Ishikawa (cell line): ENCODE data around the gene SLC2A3.
A peak's percentile ranks its signal among the peaks of the same experiment; 100 is the strongest.

ENCODE experiments used
- CEBPB ChIP-seq: IDR thresholded peaks from 2 replicates; pipeline ENCODE4 v1.6.1; 2012
- CREB1 ChIP-seq: IDR thresholded peaks from 2 replicates; pipeline ENCODE4 v1.6.1; 2012; ENCODE audit warnings: low read depth
- EGR1 ChIP-seq: IDR thresholded peaks from 2 replicates; pipeline ENCODE4 v1.6.1; 2012
- EP300 ChIP-seq: IDR thresholded peaks from 2 replicates; pipeline ENCODE4 v1.6.1; 2012; ENCODE audit warnings: borderline replicate concordance
- FOXM1 ChIP-seq: IDR thresholded peaks from 2 replicates; pipeline ENCODE4 v1.6.1; 2012; ENCODE audit warnings: low read depth, borderline replicate concordance
- MAX ChIP-seq: IDR thresholded peaks from 2 replicates; pipeline ENCODE4 v1.6.1; 2012
- NFIC ChIP-seq: IDR thresholded peaks from 2 replicates; pipeline ENCODE4 v1.6.1; 2012
- RAD21 ChIP-seq: IDR thresholded peaks from 2 replicates; pipeline ENCODE4 v1.6.1; 2012; ENCODE audit warnings: low read depth
- REST ChIP-seq: IDR thresholded peaks from 2 replicates; pipeline ENCODE4 v1.6.1; 2012; ENCODE audit warnings: low read depth, mild to moderate bottlenecking
- TAF1 ChIP-seq: IDR thresholded peaks from 2 replicates; pipeline ENCODE4 v1.6.1; 2012; ENCODE audit warnings: low read depth, mild to moderate bottlenecking
- TCF12 ChIP-seq: IDR thresholded peaks from 2 replicates; pipeline ENCODE4 v1.6.1; 2012; ENCODE audit warnings: low read depth
- TEAD4 ChIP-seq: IDR thresholded peaks from 2 replicates; pipeline ENCODE4 v1.6.1; 2012
- YY1 ChIP-seq: IDR thresholded peaks from 2 replicates; pipeline ENCODE4 v1.6.1; 2012; ENCODE audit warnings: low read depth
- ZBTB7A ChIP-seq: IDR thresholded peaks from 2 replicates; pipeline ENCODE4 v1.6.1; 2012; ENCODE audit warnings: low read depth
- TF ChIP-seq, protein P1 (sequence below): IDR thresholded peaks from 2 replicates; pipeline ENCODE4 v1.6.1; 2012

Gene SLC2A3

DNA sequence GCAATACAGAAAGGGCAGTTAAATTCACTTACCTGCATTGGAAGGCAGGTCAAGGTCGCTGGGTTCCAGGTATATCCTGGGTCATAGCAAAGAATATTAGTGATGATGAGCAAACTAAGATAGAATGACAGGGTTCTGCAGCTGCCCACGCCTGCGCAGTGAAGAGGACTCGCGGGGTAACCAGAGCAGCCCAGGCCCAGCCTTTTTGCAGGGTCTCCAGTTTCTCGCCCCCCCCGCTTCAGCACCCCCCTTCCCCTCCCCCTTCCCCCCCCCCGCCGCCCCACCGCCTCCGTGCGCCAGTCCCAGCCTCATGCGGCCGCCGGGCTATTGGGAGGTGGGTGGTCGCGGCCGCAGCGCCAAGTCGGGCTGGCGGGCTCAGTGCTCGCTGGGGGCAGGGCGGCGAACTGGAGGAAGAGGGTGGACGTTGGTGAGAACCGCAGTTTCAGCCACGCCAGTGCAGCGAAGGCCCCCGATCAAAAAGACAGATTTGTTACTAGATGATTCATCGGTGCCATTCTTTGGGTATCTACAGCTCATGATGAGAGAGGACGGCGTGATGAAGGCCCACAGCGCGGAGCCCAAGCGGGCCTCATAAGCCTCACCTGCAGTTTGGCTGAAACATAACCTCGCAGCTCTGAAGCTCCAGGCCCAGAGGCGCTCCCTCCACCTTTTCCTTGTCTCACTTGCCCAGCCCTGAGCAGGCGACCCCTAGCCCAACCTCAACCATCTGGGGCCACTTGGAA lies 20.2 kb downstream of the SLC2A3 start:
- TF ChIP-seq NFIC (no peak), YY1 (no peak), EP300 (no peak), TCF12 (no peak), REST (no peak), CEBPB (no peak), EGR1 (no peak), MAX (no peak), TEAD4 (no peak), CREB1 (no peak), RAD21 (no peak), ZBTB7A (no peak), TAF1 (no peak), FOXM1 (no peak)
- TF ChIP-seq, protein P1, sequence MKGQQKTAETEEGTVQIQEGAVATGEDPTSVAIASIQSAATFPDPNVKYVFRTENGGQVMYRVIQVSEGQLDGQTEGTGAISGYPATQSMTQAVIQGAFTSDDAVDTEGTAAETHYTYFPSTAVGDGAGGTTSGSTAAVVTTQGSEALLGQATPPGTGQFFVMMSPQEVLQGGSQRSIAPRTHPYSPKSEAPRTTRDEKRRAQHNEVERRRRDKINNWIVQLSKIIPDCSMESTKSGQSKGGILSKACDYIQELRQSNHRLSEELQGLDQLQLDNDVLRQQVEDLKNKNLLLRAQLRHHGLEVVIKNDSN: no peak

DNA sequence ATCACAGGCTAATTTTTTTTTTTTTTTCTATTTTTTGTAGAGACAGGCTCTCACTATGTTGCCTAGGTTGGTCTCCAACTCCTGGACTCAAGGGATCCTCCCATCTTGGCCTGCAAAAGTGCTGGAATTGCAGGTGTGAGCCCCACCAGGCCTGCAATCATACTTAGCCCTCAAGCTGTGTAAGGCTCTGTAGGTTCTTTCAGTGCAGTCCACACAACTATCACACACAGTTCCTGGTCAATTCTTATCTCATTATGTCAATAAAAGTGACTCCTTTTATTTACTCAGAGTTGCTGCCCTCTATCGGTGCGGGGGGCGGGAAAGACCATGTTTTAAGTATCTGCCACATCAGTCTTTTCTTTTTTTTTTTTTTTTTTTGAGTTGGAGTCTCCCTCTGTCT lies 29.0 kb downstream of the SLC2A3 start:
- no peak for TF ChIP-seq TCF12
- no peak for TF ChIP-seq MAX
- no peak for TF ChIP-seq RAD21
- TF ChIP-seq, protein P1: no peak
- no peak for TF ChIP-seq REST
- TF ChIP-seq TAF1: no peak
- TF ChIP-seq YY1: no peak
- no peak for TF ChIP-seq EGR1
- TF ChIP-seq EP300: no peak
- TF ChIP-seq TEAD4: no peak
- no peak for TF ChIP-seq ZBTB7A
- no peak for TF ChIP-seq NFIC
- TF ChIP-seq CEBPB: no peak
- TF ChIP-seq CREB1: no peak
- no peak for TF ChIP-seq FOXM1

DNA sequence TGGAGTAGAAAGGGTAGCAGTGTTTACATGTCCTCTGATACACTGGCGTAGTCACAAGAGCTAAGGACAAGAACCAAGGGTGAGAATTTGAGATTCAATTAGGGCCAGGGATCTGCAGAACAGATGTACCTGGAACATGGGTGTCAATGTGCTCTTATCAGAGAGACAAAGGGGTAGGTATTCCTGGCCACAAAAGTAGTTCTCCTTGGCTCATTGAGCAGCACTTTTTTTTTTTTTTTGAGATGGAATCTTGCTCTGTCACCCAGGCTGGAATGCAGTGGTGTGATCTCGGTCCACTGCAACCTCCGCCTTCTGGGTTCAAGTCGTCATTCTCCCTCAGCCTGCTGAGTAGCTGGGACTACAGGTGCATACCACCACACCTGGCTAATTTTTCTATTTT lies 29.7 kb downstream of the SLC2A3 start:
- peak; percentile 51; the same call in 1 of the 2 replicates for TF ChIP-seq TEAD4

- TF ChIP-seq NFIC (0 out of 2 replicates have a peak, but pooled peaks have one; percentile 44), EGR1 (no peak), YY1 (no peak)
These were observed 30.9 kb downstream of the SLC2A3 start for GRCh38 chr12:7905071-7905470.

- TF ChIP-seq ZBTB7A: no peak
- TF ChIP-seq CREB1: no peak
- no peak for TF ChIP-seq REST
- no peak for TF ChIP-seq TEAD4
- TF ChIP-seq RAD21: no peak
- TF ChIP-seq YY1: no peak
- no peak for TF ChIP-seq FOXM1
- no peak for TF ChIP-seq TCF12
- TF ChIP-seq EP300: no peak
- no peak for TF ChIP-seq NFIC
- no peak for TF ChIP-seq MAX
- TF ChIP-seq EGR1: no peak
- TF ChIP-seq CEBPB: no peak
- no peak for TF ChIP-seq TAF1
- TF ChIP-seq, protein P1: no peak
These were observed 36.2 kb downstream of the SLC2A3 start for GRCh38 chr12:7899755-7900154.
